B cell (primary cell): ENCODE results near the gene ABCA2. TPM values are rescaled to one million over a fixed set of nuclear protein-coding genes. Genes with fewer than 3 reads are reported as not detected.

ENCODE experiments used
- ATAC-seq: fragments of 200-7000 bp; cut with Tn5 transposase; one replicate; pipeline ENCODE4 v1.10.0; 2021; ENCODE audit warnings: low read depth, mild to moderate bottlenecking, moderate number of reproducible peaks, moderate library complexity
- CTCF ChIA-PET: fragments of 350-600 bp; sonication (Branson Sonifier 250); formaldehyde crosslinking; loops from one replicate; lab custom pipeline; 2021; ENCODE audit warnings: antibody characterized with exemption, inconsistent platforms; lab: Charles Lee
- POLR2A ChIA-PET: fragments of 350-600 bp; sonication (Branson Sonifier 250); formaldehyde crosslinking; loops from one replicate; lab custom pipeline; 2021; ENCODE audit warnings: antibody characterized with exemption; lab: Charles Lee
- DNase-seq: peaks from one replicate; pipeline ENCODE4 v3.0.0; 2013
- H2AFZ ChIP-seq: 2 replicates; pipeline ENCODE4 v1.6.1; 2012; ENCODE audit warnings: mild to moderate bottlenecking, low read depth, low read length; ENCODE audit not compliant: insufficient read depth, poor library complexity, severe bottlenecking
- H3K27ac ChIP-seq, 2 donors: 1 replicate in 1 of 2; 2 replicates in 1 of 2; pipeline ENCODE4 v1.5.1; 2012 to 2013; ENCODE audit warnings: low read length in 2 of 2, mild to moderate bottlenecking in 2 of 2, moderate library complexity in 1 of 2
- H3K27me3 ChIP-seq, 4 experiments: fragments of 200-600 bp in 1 of 4; sonication (generic) in 1 of 4; replicated peaks in 1 of 4; 1 replicate in 2 of 4; 2 replicates in 2 of 4; pipeline versions ENCODE4 v1.6.1 to v1.7.0; 2013 to 2016; ENCODE audit warnings: low read length in 3 of 4, mild to moderate bottlenecking in 2 of 4, mixed read lengths in 1 of 4, moderate library complexity in 1 of 4; ENCODE audit not compliant: insufficient read depth in 4 of 4, control insufficient read depth in 3 of 4; ENCODE audit errors: control extremely low read depth in 1 of 4
- H3K36me3 ChIP-seq, 2 experiments: replicated peaks in 1 of 2; 1 replicate in 1 of 2; 2 replicates in 1 of 2; pipeline versions ENCODE4 v1.6.1 to v1.7.1; 2013; ENCODE audit warnings: low read length in 1 of 2; ENCODE audit not compliant: insufficient read depth in 2 of 2, control insufficient read depth in 1 of 2; ENCODE audit errors: control extremely low read depth in 1 of 2, extremely low read depth in 1 of 2
- H3K4me1 ChIP-seq, 2 donors: fragments of 200-600 bp in 1 of 2; sonication (generic) in 1 of 2; 1 replicate in 1 of 2; 2 replicates in 1 of 2; pipeline versions ENCODE4 v1.5.1 to v1.6.1; 2013 to 2017; ENCODE audit warnings: low read length in 2 of 2; ENCODE audit not compliant: control insufficient read depth in 2 of 2, insufficient read depth in 2 of 2
- H3K4me2 ChIP-seq: replicated peaks from 2 replicates; pipeline ENCODE3; 2012; ENCODE audit warnings: mild to moderate bottlenecking, low read depth, low read length; ENCODE audit not compliant: poor library complexity, severe bottlenecking
- H3K4me3 ChIP-seq, 5 experiments: fragments of 200-600 bp in 1 of 5; sonication (generic) in 1 of 5; 1 replicate in 3 of 5; 2 replicates in 2 of 5; pipeline versions ENCODE4 v1.5.1 to v1.7.0; 2011 to 2016; ENCODE audit warnings: low read length in 4 of 5, mild to moderate bottlenecking in 4 of 5, low read depth in 2 of 5, control low read depth in 1 of 5, moderate library complexity in 1 of 5; ENCODE audit not compliant: insufficient read depth in 1 of 5; ENCODE audit errors: control extremely low read depth in 1 of 5, extremely low read depth in 1 of 5
- H3K79me2 ChIP-seq: fragments of 200-600 bp; sonication (generic); one replicate; pipeline ENCODE4 v1.6.0; 2016; ENCODE audit warnings: low read length; ENCODE audit not compliant: control insufficient read depth, insufficient read depth
- H3K9ac ChIP-seq: fragments of 200-600 bp; sonication (generic); 2 replicates; pipeline ENCODE4 v1.6.1; 2017; ENCODE audit warnings: mild to moderate bottlenecking, low read length, moderate library complexity
- H3K9me3 ChIP-seq, 3 donors: one replicate each; pipeline versions ENCODE4 v1.6.1 to v1.7.1; 2013; ENCODE audit warnings: low read length in 2 of 3; ENCODE audit not compliant: control insufficient read depth in 2 of 3, insufficient read depth in 1 of 3; ENCODE audit errors: control extremely low read depth in 1 of 3
- H4K20me1 ChIP-seq: 2 replicates; pipeline ENCODE4 v1.6.0; 2012; ENCODE audit warnings: mild to moderate bottlenecking, low read length; ENCODE audit not compliant: insufficient read depth, control insufficient read depth, poor library complexity, severe bottlenecking
- H3K27ac Mint-ChIP-seq: one replicate; pipeline ENCODE4 v1.8.0; 2021; ENCODE audit warnings: mixed read lengths
- H3K27me3 Mint-ChIP-seq: one replicate; pipeline ENCODE4 v1.8.0; 2021; ENCODE audit warnings: mixed read lengths
- H3K4me1 Mint-ChIP-seq: one replicate; pipeline ENCODE4 v1.8.0; 2021; ENCODE audit warnings: mixed read lengths
- H3K4me3 Mint-ChIP-seq: one replicate; pipeline ENCODE4 v1.8.0; 2021; ENCODE audit warnings: mixed read lengths
- H3K9me3 Mint-ChIP-seq: one replicate; pipeline ENCODE4 v1.8.0; 2022; ENCODE audit warnings: mixed read lengths; ENCODE audit not compliant: insufficient read depth
- CTCF ChIP-seq: fragments of 200-600 bp; IDR thresholded peaks from one replicate; pipeline ENCODE4 v1.8.0; 2022; ENCODE audit warnings: antibody characterized with exemption, mild to moderate bottlenecking
- EZH2 ChIP-seq: IDR thresholded peaks from 2 replicates; pipeline ENCODE4 v1.6.1; 2012; ENCODE audit warnings: borderline replicate concordance, low read depth, mild to moderate bottlenecking, moderate library complexity, low read length; ENCODE audit not compliant: insufficient read depth, poor library complexity, severe bottlenecking
- WGBS: methylation state at CpG from one replicate; pipeline ENCODE4 v1.1.5; 2013; ENCODE audit warnings: missing lambda C conversion rate; ENCODE audit not compliant: insufficient coverage; 5-methylcytosine and 5-hydroxymethylcytosine counted together
- intact Hi-C: fragments of 100-400 bp; cut with micrococcal nuclease; formaldehyde crosslinking; loops from one replicate; pipeline ENCODE4 v1.10.0; 2022
- polyA plus RNA-seq: library from polyadenylated mRNA; depleted of rRNA; stranded (reverse); fragments of >200 nt; gene quantifications from 2 replicates; pipeline ENCODE4 v1.2.3, GENCODE V29; 2012
- total RNA-seq, 2 donors: library from RNA; stranded (reverse); fragments of 120-200 nt in 1 of 2; gene quantifications; 1 replicate in 1 of 2; 2 replicates in 1 of 2; pipeline versions ENCODE4 v1.2.3 to v1.2.4, GENCODE V29; 2013 to 2022

Gene ABCA2
- total and polyA plus RNA-seq, 2 donors (not counting 1 experiment from before 2014, with no cell fraction given), result 30.7 to 61.1 TPM

- Histone ChIP-seq H3K9ac (no peak overlapping the region), H3K4me2 (no peak overlapping the region), H3K79me2 (no peaks in the 10 kb centered on the region), H3K4me3 (no peak overlapping the region), H3K36me3 (no peaks in the 10 kb centered on the region), H2AFZ (no peak overlapping the region), H4K20me1 (peaks cover 8% of the 10 kb centered on the region), H3K27me3 (peaks cover 0 to 15% (median 1%) of the 10 kb centered on the region in 4 experiments), H3K4me1 (peaks cover 10 to 24% of the 10 kb centered on the region in 2 donors), H3K9me3 (peaks cover 0 to 7% (median 0%) of the 10 kb centered on the region in 3 donors), H3K27ac (no peak overlapping the region)
- no peak for ATAC-seq
- Mint-ChIP-seq H3K4me3 (no peak overlapping the region), H3K27me3 (peaks cover 6% of the 10 kb centered on the region), H3K9me3 (no peaks in the 10 kb centered on the region), H3K4me1 (peaks cover 9% of the 10 kb centered on the region), H3K27ac (no peak overlapping the region)
- CTCF ChIA-PET, result interaction anchor here (0.8 to 6.2 kb wide), 8 partner anchors 9 to 171 kb away, joined by 3 to 61 read pairs (median 6); partner anchors contain the start of gene NPDC1
- intact Hi-C loops, result no loop called here
- 94% methylated on average over 23 of the region's 23 CpGs for WGBS
- POLR2A ChIA-PET, result no interaction called here
- TF ChIP-seq EZH2, result no peak
- no peak for TF ChIP-seq CTCF
- DNase-seq, result no peak
Measured at GRCh38 chr9:137065336-137065967, 37.4 kb upstream of the ABCA2 start.

- Mint-ChIP-seq H3K27me3 (peaks cover 6% of the 10 kb centered on the region), H3K9me3 (no peaks in the 10 kb centered on the region), H3K27ac (no peak overlapping the region), H3K4me1 (peaks cover 8% of the 10 kb centered on the region), H3K4me3 (no peak overlapping the region)
- peaks cover 10 to 24% of the 10 kb centered on the region in 2 donors for H3K4me1 ChIP-seq
- H3K27me3 ChIP-seq, result peaks cover 0 to 15% (median 1%) of the 10 kb centered on the region in 4 experiments
- ChIA-PET CTCF (interaction anchor here (1.0 to 6.2 kb wide), 11 partner anchors 18 to 287 kb away, joined by 3 to 61 read pairs (median 7); partner anchors contain the start of genes NPDC1, RNF224 and TUBB4B), POLR2A (no interaction called here)
- DNase-seq, result no peak
- TF ChIP-seq CTCF (no peak), EZH2 (no peak)
- ATAC-seq, result no peak
- H3K27ac ChIP-seq, result no peak overlapping the region
- WGBS, result 97% methylated on average over 12 of the region's 12 CpGs
- intact Hi-C loops, result no loop called here
- H3K36me3 ChIP-seq, result no peaks in the 10 kb centered on the region
- H3K9me3 ChIP-seq, result peaks cover 0 to 7% (median 0%) of the 10 kb centered on the region in 3 donors
- peaks cover 8% of the 10 kb centered on the region for H4K20me1 ChIP-seq
- no peak overlapping the region for H3K4me3 ChIP-seq
- H3K79me2 ChIP-seq, result no peaks in the 10 kb centered on the region
- H3K9ac ChIP-seq, result no peak overlapping the region
- no peak overlapping the region for H2AFZ ChIP-seq
- no peak overlapping the region for H3K4me2 ChIP-seq
Measured at GRCh38 chr9:137064880-137065164, 36.8 kb upstream of the ABCA2 start.
